ENCODE results near the gene KRT73.

The KRT73 gene

DNA sequence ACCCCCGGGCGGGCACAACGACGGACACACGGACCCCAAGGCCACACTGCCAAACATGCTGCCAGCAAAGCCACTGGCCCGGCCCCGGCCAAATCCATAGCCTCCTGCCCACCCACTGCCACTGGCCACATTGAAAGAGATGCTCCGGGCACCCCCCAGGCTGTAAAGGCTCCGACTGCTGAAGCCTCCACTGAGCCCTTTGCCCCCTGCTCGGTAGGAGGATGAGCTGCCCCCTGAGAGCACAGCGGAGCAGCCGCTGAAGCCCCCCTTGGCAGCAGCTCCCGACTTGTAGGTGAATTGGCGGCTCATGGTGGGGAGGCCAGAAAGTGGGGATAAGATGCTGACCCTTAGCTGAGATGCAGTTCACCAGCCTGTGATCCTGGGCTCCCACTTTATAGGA lies at the start of gene KRT73:
Gene KRT73 (minus strand): TSS at position 344 of the 400 bp plus-strand sequence. CDS start 35 bp downstream, at position 309.
- no peak for DNase-seq (ENCODE audit: low read depth)

DNA sequence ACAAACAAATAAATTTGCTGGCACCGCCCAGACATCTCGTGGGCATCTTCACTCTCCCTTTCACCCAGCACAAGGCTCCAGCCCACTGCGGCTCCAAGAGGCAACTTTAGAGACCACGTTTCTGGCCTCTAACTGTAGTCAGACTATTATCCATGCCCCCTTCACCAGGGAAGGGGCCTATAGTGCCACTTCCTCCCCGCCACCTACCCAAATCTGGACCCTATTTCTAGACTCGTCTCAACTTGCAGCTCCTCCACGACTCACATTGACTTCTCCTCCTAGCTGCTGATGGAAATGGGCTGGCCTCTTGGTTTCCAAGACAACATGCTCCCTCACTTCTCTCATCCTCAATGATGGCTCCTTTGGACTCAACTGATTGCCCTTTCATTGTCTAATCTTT lies 49.6 kb upstream of the KRT73 start:
- DNase-seq (ENCODE audit: low read depth), result no peak

GRCh38 chr12:52667509-52667908 lies 49.1 kb upstream of the KRT73 start:
- no peak for DNase-seq (ENCODE audit: low read depth)

DNA sequence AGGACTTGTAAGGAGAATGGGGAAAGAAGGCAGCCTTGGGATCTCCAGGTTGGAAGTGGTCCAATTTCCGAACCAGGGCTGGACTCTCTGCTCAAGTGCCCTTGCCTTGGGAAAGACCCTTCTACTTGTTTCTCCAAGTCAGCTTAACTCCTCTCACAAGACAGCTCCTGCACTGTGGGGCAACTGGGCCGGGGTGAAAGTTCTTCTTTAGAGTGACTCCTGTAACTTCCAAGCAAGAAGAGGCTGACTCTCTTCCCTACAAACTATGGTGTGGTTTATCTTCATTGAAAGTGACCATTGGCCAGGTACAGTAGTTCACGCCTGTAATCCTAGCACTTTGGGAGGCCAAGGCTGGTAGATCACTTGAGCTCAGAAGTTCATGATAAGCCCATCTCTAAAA lies 48.1 kb upstream of the KRT73 start:
- DNase-seq (ENCODE audit: low read depth), result no peak

DNA sequence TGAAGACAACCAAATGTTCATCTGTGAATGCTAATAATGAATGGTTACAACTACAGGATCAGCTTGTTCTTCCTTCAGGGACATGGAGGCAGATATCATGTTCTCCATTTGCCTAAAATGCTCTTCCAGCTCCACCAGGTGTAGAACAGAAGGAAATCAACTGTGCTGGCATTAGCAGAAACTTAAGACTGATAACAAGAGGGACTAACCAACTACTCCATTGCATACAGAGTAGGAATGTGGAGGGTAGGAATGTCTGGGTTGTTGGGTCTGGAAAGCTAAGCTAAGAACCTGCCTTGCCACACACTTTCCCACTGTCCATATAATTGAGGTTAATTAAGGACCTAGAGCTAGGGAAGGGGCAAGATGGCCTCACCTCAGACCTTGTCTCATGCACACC lies 45.1 kb upstream of the KRT73 start:
- no peak for DNase-seq (ENCODE audit: low read depth)

DNA sequence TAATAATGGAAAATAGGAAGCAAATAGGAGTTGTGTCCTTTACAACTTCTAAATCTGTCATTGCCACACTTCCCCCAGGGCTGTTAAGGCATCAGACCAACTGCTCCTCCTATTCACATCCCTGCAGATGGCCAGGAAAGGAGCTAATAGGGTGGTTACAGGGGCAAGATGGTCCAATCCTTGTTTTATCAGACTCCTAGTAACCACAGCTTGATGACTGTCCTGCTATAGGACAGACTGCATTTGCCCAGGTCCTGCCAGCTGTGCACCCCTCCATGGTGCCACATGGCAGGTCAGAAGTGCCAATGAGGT lies 44.5 kb upstream of the KRT73 start:
- no peak for DNase-seq (ENCODE audit: low read depth)

GRCh38 chr12:52662093-52662917 lies 43.9 kb upstream of the KRT73 start:
- DNase-seq (ENCODE audit: low read depth), result no peak

- no peak for DNase-seq (ENCODE audit: low read depth)
Measured at GRCh38 chr12:52661668-52662067, 43.3 kb upstream of the KRT73 start.

- DNase-seq (ENCODE audit: low read depth), result no peak
Measured at GRCh38 chr12:52660934-52661499, 42.7 kb upstream of the KRT73 start.

DNA sequence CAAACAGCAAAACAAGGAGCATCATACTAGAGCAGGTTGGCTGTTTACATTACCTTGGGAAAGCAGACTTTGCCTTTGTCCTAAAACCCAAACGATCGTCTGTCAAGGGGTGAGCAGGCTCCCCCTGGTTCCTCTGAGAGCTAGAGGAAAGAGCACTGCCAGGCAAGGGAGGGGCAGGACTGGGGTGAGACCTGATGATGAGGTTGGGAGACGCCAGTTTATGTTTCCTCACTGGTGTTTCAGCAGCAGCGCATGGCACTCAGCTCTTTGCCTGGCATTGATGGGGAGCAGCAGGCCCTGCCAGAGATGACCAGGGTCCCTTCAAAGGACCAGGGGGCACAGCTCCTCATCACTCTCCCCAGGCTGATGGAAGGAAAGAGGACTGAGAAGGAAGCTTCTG lies 41.6 kb upstream of the KRT73 start:
- no peak for DNase-seq (ENCODE audit: low read depth)

DNA sequence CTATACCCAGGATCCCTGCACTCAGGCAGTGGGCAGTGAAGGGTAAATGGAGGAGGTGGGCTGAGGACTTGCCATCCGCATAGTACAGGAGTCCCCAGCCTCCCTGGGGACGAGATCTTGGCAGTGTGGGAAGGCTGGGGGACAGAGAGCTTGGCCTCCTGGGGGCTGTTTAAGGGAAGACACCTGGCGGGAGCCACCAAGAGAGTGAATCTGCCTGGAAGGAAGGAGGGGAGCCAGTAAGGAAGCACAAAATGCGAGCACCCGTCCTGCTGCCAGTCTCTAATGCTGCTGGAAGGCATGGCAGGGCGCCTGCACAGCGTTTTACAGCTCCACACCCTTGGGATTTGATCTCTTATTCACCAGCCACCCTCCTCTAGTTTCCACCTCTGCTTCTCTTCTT lies 41.0 kb upstream of the KRT73 start:
- no peak for DNase-seq (ENCODE audit: low read depth)

- DNase-seq (ENCODE audit: low read depth), result no peak
Measured at GRCh38 chr12:52658196-52658595, 39.8 kb upstream of the KRT73 start.

GRCh38 chr12:52657250-52657902 lies 39.0 kb upstream of the KRT73 start:
- DNase-seq (ENCODE audit: low read depth), result no peak

DNA sequence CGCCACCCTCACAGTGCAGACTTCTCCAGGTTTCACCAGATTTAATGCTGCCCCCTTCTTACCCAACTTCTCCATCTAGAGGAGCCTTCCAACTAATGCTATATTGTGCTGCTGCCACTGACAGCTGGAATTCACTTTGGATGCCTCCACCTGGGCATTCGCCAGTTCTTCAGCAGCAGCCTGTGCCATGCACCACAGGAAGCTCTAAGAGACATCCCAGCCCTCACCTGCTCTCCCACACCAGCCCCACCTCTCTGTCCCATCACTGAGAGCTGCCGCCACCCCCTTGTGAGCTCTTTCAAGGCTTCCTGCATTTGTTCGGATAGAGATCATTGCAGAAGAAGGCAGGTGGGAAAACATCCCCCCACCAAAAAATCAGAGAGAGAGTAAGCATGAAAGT lies 38.3 kb upstream of the KRT73 start:
- no peak for DNase-seq (ENCODE audit: low read depth)

DNA sequence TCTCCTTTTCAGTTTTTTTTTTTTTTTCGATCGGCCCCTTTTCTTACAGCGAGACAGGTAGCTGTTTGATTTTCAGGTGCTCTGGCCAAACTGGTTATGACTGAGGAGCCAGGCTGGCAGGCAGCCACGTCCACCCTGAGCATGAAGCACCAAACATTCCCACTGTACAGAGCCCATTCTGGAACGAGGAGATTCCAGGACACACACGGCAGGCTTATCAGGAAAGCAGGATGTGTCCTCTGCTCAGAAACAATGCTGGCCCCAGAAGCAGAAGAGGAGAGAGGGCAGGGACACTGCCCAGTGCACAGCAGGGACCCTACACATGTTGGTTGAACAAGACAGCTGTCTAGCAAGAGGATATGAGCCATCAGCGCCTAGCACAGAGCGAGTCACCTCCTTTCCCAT lies 37.4 kb upstream of the KRT73 start:
- no peak for DNase-seq (ENCODE audit: low read depth)

GRCh38 chr12:52655251-52655650 lies 36.9 kb upstream of the KRT73 start:
- no peak for DNase-seq (ENCODE audit: low read depth)

- DNase-seq (ENCODE audit: low read depth), result no peak
Measured at GRCh38 chr12:52651726-52652261, 33.4 kb upstream of the KRT73 start, which contains the start of gene KRT2. TSS of gene KRT2 (minus strand) at chr12:52652211. CDS start at chr12:52652142, 69 bp downstream.

DNA sequence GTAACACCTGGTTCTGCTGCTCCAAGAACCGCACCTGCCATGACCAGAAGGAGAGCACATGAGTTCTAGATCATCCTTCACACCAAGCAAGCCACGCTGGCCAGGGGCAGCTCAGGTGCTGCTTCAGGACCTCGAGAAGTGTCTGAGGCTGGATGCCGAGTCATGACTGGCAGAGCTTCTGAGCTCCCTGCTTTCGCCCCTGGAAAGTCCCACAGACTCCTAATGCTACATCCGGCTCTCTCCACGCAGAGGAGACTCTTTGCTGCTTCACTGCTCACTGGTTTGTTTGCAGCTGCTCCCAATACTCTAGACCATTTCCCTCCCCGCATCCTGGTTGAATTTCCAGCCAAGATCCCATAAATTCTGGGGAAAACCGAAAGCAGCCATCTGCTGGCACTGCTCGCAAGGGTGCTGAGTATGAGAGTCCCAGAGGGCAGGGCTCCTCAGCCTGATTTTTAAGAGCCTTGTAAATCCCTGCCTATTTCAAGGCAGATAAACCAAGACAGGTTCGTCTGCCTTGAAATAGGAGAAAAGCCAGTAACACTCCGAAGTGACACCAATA lies 32.2 kb upstream of the KRT73 start:
- no peak for DNase-seq (ENCODE audit: low read depth)

GRCh38 chr12:52649066-52649465 lies 30.7 kb upstream of the KRT73 start:
- no peak for DNase-seq (ENCODE audit: low read depth)

DNA sequence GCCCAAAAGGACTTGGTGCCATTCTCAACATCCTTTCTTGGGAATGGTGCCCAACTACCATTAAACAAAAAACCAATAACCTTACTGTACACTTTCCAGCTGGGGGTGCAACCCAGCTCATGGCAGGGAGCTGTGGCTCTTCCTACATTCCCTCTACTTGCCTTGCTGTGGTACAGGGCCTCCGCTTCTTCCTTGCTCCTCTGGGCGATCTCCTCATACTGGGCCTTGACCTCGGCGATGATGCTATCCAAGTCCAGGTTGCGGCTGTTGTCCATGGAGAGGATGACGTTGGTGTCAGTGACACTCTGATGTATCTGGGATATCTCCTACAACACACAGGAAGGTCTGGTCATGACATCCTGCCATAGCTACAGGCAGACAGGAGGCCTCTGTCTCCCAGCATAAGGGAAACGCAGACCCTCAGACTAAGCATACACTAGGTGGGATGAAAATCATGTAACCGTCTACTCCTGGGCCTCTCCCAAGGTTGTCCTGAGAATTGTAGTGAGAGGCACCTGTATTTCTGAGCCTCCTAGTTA lies 29.7 kb upstream of the KRT73 start:
- DNase-seq (ENCODE audit: low read depth), result no peak

DNA sequence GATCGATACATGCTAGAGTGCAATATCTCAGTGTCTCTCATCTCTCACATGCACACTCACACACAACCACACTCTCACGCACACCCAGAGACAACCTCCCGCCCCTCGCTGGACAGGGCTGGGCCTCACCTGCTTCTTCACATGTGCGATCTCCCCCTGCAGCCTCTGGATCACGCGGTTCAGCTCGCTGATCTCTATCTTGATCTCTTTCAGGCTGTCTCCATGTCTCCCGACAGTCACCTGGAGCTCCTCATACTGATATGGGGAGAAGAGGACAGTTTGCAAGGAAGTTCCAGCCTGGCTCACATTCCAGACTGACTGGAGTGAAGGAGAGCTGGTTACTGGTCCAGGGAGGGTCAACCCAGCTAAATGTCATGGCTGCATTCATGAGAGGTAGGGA lies 29.2 kb upstream of the KRT73 start:
- no peak for DNase-seq (ENCODE audit: low read depth)

DNA sequence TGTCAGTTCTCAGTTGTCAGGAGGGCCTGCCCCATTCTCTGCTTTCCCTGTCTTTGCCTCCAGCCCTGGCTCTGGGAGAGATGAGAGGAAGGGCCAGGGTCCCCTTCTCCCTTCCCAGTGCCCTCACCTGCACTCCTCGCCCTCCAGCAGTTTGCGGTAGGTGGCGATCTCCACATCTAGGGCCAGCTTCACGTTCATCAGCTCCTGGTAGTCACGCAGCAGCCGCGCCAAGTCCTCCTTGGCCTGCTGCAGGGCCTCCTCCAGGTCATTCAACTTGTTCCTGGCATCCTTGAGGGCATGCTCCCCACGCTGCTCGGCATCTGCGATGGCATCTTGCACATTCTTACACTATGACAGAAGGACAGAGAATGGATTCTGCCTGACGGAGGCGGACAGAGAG lies 28.3 kb upstream of the KRT73 start:
- no peak for DNase-seq (ENCODE audit: low read depth)

DNA sequence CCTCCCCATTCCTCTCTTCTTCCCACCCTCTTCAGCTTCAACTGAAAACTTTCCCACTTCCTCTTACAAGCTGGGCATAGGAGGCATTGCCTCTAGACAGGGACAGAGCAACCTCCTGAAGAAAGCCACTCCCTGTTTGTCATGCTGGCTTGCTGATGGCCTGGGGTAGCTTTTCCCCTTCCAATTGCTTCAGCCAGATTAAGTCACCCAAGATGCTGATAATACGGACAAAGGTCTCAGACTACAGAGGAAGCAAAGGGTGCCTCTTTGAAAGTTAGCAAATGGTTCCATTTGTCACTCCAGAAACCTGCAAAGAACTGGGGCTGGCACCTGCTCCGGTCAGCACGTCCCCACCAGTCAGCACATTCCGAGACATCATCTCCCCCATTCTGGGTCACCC lies 27.6 kb upstream of the KRT73 start:
- DNase-seq (ENCODE audit: low read depth), result no peak
